ENCODE data around the gene KRTCAP2.

The KRTCAP2 gene

GRCh38 chr1:155125946-155126555, 47.1 kb downstream of the KRTCAP2 start:
- peaks cover 2% of the 10 kb centered on the region for H3K36me3 ChIP-seq (ENCODE audit: control insufficient read depth, insufficient read depth, low read length, severe bottlenecking)
- DNase-seq (ENCODE audit: low read depth) = peak; percentile 28
- peak overlapping the region; percentile 81 for H3K4me3 ChIP-seq (ENCODE audit: low read length)
- H3K4me1 ChIP-seq (ENCODE audit: control insufficient read depth, insufficient read depth, low read length) = peaks cover 39% of the 10 kb centered on the region
- no peak overlapping the region for H3K9ac ChIP-seq (ENCODE audit: low read length)
- no peaks in the 10 kb centered on the region for H3K9me3 ChIP-seq (ENCODE audit: control insufficient read depth, low read length)
- H3K27me3 ChIP-seq (replicated peaks; ENCODE audit: control insufficient read depth, insufficient read depth, low read length) = peaks cover 46% of the 10 kb centered on the region

- peaks cover 50% of the 10 kb centered on the region for H3K27me3 ChIP-seq (replicated peaks; ENCODE audit: control insufficient read depth, insufficient read depth, low read length)
- no peak for DNase-seq (ENCODE audit: low read depth)
- no peak overlapping the region for H3K4me3 ChIP-seq (ENCODE audit: low read length)
These were observed 47.6 kb downstream of the KRTCAP2 start for GRCh38 chr1:155125511-155125945.

GRCh38 chr1:155124503-155125463, 48.3 kb downstream of the KRTCAP2 start:
- no peak for DNase-seq (ENCODE audit: low read depth)
- no peaks in the 10 kb centered on the region for H3K36me3 ChIP-seq (ENCODE audit: control insufficient read depth, insufficient read depth, low read length, severe bottlenecking)
- no peak overlapping the region for H3K4me3 ChIP-seq (ENCODE audit: low read length)
- peaks cover 54% of the 10 kb centered on the region for H3K27me3 ChIP-seq (replicated peaks; ENCODE audit: control insufficient read depth, insufficient read depth, low read length)
- H3K9me3 ChIP-seq (ENCODE audit: control insufficient read depth, low read length) = no peaks in the 10 kb centered on the region
- peaks cover 36% of the 10 kb centered on the region for H3K4me1 ChIP-seq (ENCODE audit: control insufficient read depth, insufficient read depth, low read length)
- no peak overlapping the region for H3K9ac ChIP-seq (ENCODE audit: low read length)

More at GRCh38 chr1:155125511-155125945, 47.6 kb downstream of the KRTCAP2 start:
- no peak overlapping the region for H3K9ac ChIP-seq (ENCODE audit: low read length)
- no peaks in the 10 kb centered on the region for H3K36me3 ChIP-seq (ENCODE audit: control insufficient read depth, insufficient read depth, low read length, severe bottlenecking)
- H3K4me1 ChIP-seq (ENCODE audit: control insufficient read depth, insufficient read depth, low read length) = peaks cover 39% of the 10 kb centered on the region
- no peaks in the 10 kb centered on the region for H3K9me3 ChIP-seq (ENCODE audit: control insufficient read depth, low read length)

GRCh38 chr1:155123801-155124200, 49.3 kb downstream of the KRTCAP2 start:
- peaks cover 54% of the 10 kb centered on the region for H3K27me3 ChIP-seq (replicated peaks; ENCODE audit: control insufficient read depth, insufficient read depth, low read length)

GRCh38 chr1:155122308-155122707, 50.8 kb downstream of the KRTCAP2 start:
- Histone ChIP-seq H3K27me3 (replicated peaks; ENCODE audit: control insufficient read depth, insufficient read depth, low read length) (peaks cover 55% of the 10 kb centered on the region), H3K4me3 (ENCODE audit: low read length) (no peak overlapping the region), H3K9me3 (ENCODE audit: control insufficient read depth, low read length) (no peaks in the 10 kb centered on the region), H3K36me3 (ENCODE audit: control insufficient read depth, insufficient read depth, low read length, severe bottlenecking) (no peaks in the 10 kb centered on the region), H3K4me1 (ENCODE audit: control insufficient read depth, insufficient read depth, low read length) (peaks cover 15% of the 10 kb centered on the region), H3K9ac (ENCODE audit: low read length) (no peak overlapping the region)
- DNase-seq (ENCODE audit: low read depth) = no peak

More at GRCh38 chr1:155123801-155124200, 49.3 kb downstream of the KRTCAP2 start:
- H3K36me3 ChIP-seq (ENCODE audit: control insufficient read depth, insufficient read depth, low read length, severe bottlenecking) = no peaks in the 10 kb centered on the region
- no peak overlapping the region for H3K9ac ChIP-seq (ENCODE audit: low read length)
- H3K9me3 ChIP-seq (ENCODE audit: control insufficient read depth, low read length) = no peaks in the 10 kb centered on the region
- no peak overlapping the region for H3K4me3 ChIP-seq (ENCODE audit: low read length)
- peaks cover 27% of the 10 kb centered on the region for H3K4me1 ChIP-seq (ENCODE audit: control insufficient read depth, insufficient read depth, low read length)
- DNase-seq (ENCODE audit: low read depth) = no peak

- Histone ChIP-seq H3K9ac (ENCODE audit: low read length) (no peak overlapping the region), H3K4me3 (ENCODE audit: low read length) (no peak overlapping the region), H3K27me3 (replicated peaks; ENCODE audit: control insufficient read depth, insufficient read depth, low read length) (peaks cover 63% of the 10 kb centered on the region), H3K36me3 (ENCODE audit: control insufficient read depth, insufficient read depth, low read length, severe bottlenecking) (no peaks in the 10 kb centered on the region), H3K9me3 (ENCODE audit: control insufficient read depth, low read length) (no peaks in the 10 kb centered on the region), H3K4me1 (ENCODE audit: control insufficient read depth, insufficient read depth, low read length) (peaks cover 5% of the 10 kb centered on the region)
- no peak for DNase-seq (ENCODE audit: low read depth)
These were observed 51.9 kb downstream of the KRTCAP2 start for GRCh38 chr1:155121249-155121648.

GRCh38 chr1:155120253-155120652, 52.9 kb downstream of the KRTCAP2 start:
- Histone ChIP-seq H3K4me1 (ENCODE audit: control insufficient read depth, insufficient read depth, low read length) (no peaks in the 10 kb centered on the region), H3K4me3 (ENCODE audit: low read length) (no peak overlapping the region), H3K9me3 (ENCODE audit: control insufficient read depth, low read length) (no peaks in the 10 kb centered on the region), H3K36me3 (ENCODE audit: control insufficient read depth, insufficient read depth, low read length, severe bottlenecking) (no peaks in the 10 kb centered on the region), H3K9ac (ENCODE audit: low read length) (no peak overlapping the region), H3K27me3 (replicated peaks; ENCODE audit: control insufficient read depth, insufficient read depth, low read length) (peaks cover 58% of the 10 kb centered on the region)
- DNase-seq (ENCODE audit: low read depth) = no peak

Data from adipocyte (in vitro differentiated cells).